ENCODE data around the gene NBPF14.
"Not testable (repeated sequence)": the region's sequence is repeated elsewhere in the genome, so short reads cannot be mapped to it uniquely, and the experiment has no call there.

- TF ChIP-seq GATA2, GATA3 (IDR thresholded peaks at IDR 0.05; ENCODE audit: low read depth, low read length): not testable (repeated sequence)
Observed at GRCh38 chr1:148483029-148483428, 112.8 kb downstream of the NBPF14 start, which contains the start of gene PPIAL4G.

Data from SH-SY5Y (cell line).